Measurements from ENCODE around the gene WDR35.

WDR35 gene

DNA sequence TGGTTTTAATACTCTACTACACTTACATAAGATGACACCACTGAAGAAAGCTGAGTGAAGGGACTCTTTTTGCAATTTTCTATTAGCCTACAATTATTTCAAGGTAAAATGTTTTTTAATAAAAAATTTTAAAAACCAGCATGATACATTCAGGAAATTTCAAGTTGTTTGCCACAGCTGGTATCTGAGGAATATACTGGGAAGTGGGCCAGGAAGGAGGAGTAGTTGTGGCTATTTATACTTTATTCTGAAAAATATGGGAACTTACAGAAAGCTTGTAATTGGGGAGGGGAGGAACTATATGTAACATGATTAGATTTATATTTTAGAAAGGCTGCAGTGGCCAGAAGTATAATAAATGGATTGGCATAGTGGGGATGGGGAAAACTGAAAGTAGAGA lies 40.8 kb downstream of the WDR35 start:
- H3K36me3 ChIP-seq (ENCODE audit: control insufficient read depth, insufficient read depth, low read length) = no peaks in the 10 kb centered on the region
- no peaks in the 10 kb centered on the region for H3K9me3 ChIP-seq (ENCODE audit: control insufficient read depth, low read length)
- H3K4me2 ChIP-seq (ENCODE audit: low read length) = no peak overlapping the region
- no peak overlapping the region for H3K27ac ChIP-seq
- H3K9ac ChIP-seq = no peak overlapping the region
- no peaks in the 10 kb centered on the region for H3K79me2 ChIP-seq
- H3K4me3 ChIP-seq (ENCODE audit: low read depth, low read length) = no peak overlapping the region
- TF ChIP-seq, protein P1, sequence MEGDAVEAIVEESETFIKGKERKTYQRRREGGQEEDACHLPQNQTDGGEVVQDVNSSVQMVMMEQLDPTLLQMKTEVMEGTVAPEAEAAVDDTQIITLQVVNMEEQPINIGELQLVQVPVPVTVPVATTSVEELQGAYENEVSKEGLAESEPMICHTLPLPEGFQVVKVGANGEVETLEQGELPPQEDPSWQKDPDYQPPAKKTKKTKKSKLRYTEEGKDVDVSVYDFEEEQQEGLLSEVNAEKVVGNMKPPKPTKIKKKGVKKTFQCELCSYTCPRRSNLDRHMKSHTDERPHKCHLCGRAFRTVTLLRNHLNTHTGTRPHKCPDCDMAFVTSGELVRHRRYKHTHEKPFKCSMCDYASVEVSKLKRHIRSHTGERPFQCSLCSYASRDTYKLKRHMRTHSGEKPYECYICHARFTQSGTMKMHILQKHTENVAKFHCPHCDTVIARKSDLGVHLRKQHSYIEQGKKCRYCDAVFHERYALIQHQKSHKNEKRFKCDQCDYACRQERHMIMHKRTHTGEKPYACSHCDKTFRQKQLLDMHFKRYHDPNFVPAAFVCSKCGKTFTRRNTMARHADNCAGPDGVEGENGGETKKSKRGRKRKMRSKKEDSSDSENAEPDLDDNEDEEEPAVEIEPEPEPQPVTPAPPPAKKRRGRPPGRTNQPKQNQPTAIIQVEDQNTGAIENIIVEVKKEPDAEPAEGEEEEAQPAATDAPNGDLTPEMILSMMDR (IDR thresholded peaks at IDR 0.05) = no peak
- H3K27me3 ChIP-seq (ENCODE audit: control insufficient read depth, insufficient read depth, low read length) = no peaks in the 10 kb centered on the region
- no peak overlapping the region for H2AFZ ChIP-seq
- no peaks in the 10 kb centered on the region for H3K4me1 ChIP-seq

DNA sequence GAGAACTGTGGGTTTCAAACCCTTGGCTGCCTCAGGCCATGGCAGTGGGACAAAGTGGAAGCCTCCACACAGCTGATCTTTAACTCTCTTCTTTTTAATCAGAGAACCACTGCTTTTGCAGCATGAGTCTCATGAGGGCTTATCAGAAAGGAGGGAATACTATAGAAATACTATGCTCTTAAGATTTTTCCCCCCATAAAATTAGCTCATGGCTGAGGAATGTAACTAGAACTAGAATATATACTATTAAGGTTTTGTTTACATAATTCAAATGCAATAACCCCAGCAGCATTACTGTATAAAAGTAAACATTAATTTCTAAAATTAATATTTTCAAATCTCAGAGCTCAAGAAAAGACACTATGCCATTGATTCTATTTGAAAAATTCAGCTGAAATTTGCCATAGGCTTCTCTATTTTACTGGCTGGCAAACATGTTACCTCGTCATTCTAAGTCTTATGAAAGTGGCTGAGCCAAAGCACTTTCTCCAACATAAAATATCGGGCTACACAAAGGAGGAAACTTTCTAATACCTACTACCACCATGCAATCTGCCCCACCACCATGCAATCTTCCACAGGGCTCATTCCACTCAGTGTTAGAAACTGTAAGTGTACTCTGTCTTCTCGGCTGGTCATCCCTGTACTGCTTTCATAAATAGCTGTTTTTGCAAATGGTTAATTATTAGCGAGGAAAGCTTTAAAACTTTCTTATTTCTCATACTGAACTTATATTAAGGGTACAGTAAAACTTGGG lies 42.5 kb downstream of the WDR35 start:
- Histone ChIP-seq H3K36me3 (ENCODE audit: control insufficient read depth, insufficient read depth, low read length) (no peaks in the 10 kb centered on the region), H3K4me2 (ENCODE audit: low read length) (no peak overlapping the region), H3K79me2 (no peaks in the 10 kb centered on the region), H2AFZ (no peak overlapping the region), H3K9me3 (ENCODE audit: control insufficient read depth, low read length) (no peaks in the 10 kb centered on the region), H3K4me1 (no peaks in the 10 kb centered on the region), H3K27me3 (ENCODE audit: control insufficient read depth, insufficient read depth, low read length) (no peaks in the 10 kb centered on the region), H3K4me3 (ENCODE audit: low read depth, low read length) (no peak overlapping the region), H3K9ac (no peak overlapping the region), H3K27ac (no peak overlapping the region)
- TF ChIP-seq, protein P1 (IDR thresholded peaks at IDR 0.05) = no peak

DNA sequence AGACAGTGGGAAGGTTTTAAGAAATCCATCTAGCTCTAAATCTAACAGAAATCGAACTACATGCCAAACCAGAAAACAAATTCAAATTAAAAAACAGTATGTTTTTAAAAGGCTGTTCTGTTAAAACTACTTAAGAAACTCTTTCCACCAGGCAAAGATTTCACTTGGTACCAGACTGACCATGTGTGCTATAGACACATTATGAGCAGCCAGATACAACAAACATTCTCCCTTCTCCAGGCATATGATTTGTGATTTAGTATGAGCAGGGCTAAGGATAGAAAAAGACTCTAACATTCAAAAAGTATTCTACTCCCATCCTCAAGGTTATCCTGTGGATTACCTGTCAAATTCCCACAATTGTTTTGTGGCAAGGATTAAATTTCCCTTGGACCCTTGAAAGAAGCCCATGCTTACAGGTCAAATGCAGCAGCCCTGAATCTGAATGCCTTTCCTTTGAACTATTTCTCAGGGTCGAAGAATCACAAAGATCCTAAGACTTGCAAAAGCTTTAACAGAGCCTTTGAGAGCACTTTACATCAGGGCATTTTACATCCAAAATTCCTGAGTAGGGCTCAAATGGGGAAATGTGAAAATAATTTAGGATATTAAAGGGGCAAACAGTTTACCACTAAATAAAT lies 45.6 kb downstream of the WDR35 start:
- no peak overlapping the region for H3K4me3 ChIP-seq (ENCODE audit: low read depth, low read length)
- H3K4me1 ChIP-seq = no peaks in the 10 kb centered on the region
- H3K79me2 ChIP-seq = no peaks in the 10 kb centered on the region
- no peak overlapping the region for H2AFZ ChIP-seq
- no peaks in the 10 kb centered on the region for H3K9me3 ChIP-seq (ENCODE audit: control insufficient read depth, low read length)
- H3K4me2 ChIP-seq (ENCODE audit: low read length) = no peak overlapping the region
- no peaks in the 10 kb centered on the region for H3K36me3 ChIP-seq (ENCODE audit: control insufficient read depth, insufficient read depth, low read length)
- no peaks in the 10 kb centered on the region for H3K27me3 ChIP-seq (ENCODE audit: control insufficient read depth, insufficient read depth, low read length)
- TF ChIP-seq, protein P1 (IDR thresholded peaks at IDR 0.05) = no peak
- H3K27ac ChIP-seq = no peak overlapping the region
- H3K9ac ChIP-seq = no peak overlapping the region

DNA sequence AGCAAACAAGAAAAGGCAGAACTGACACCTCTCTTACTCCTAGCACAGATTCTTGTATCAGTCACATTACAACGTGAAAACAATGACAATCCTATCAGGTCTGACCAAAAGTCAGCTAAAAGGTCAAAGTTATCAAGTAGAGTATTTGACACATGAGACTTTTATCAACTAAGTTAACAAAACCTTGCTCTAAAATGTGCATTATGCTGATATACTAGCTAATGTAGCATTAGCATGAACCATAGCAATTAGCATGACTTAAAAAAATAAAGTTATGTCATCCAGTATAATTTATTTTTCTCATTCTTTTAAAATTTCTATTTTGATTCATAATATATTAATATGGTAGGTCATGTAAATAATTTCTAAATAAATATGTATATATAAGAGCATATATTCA lies 46.7 kb downstream of the WDR35 start:
- no peaks in the 10 kb centered on the region for H3K4me1 ChIP-seq
- H3K27me3 ChIP-seq (ENCODE audit: control insufficient read depth, insufficient read depth, low read length) = no peaks in the 10 kb centered on the region
- TF ChIP-seq, protein P1 (IDR thresholded peaks at IDR 0.05) = no peak
- H3K9me3 ChIP-seq (ENCODE audit: control insufficient read depth, low read length) = no peaks in the 10 kb centered on the region
- H3K36me3 ChIP-seq (ENCODE audit: control insufficient read depth, insufficient read depth, low read length) = no peaks in the 10 kb centered on the region
- H3K79me2 ChIP-seq = no peaks in the 10 kb centered on the region
- no peak overlapping the region for H3K4me2 ChIP-seq (ENCODE audit: low read length)
- no peak overlapping the region for H2AFZ ChIP-seq
- no peak overlapping the region for H3K9ac ChIP-seq
- no peak overlapping the region for H3K4me3 ChIP-seq (ENCODE audit: low read depth, low read length)
- H3K27ac ChIP-seq = no peak overlapping the region

Data from parathyroid adenoma (tissue), 2 donors.